SHP77 (cell line): ENCODE results near the gene LMNA.
A peak's percentile ranks its signal among the peaks of the same experiment; 100 is the strongest.
"Not testable (repeated sequence)": the region's sequence is repeated elsewhere in the genome, so short reads cannot be mapped to it uniquely, and the experiment has no call there.

Experiments used
- DNase-seq, 2 experiments: peaks; one replicate each; lab custom pipeline; 2025; lab: John Stamatoyannopoulos, UW

Gene LMNA

GRCh38 chr1:156162430-156163037, 48.0 kb downstream of the LMNA start:
- no peak for DNase-seq

GRCh38 chr1:156163712-156164111, 49.2 kb downstream of the LMNA start:
- DNase-seq, result no peak

GRCh38 chr1:156164125-156164831, 49.8 kb downstream of the LMNA start:
- no peak for DNase-seq

GRCh38 chr1:156165083-156165482, 50.6 kb downstream of the LMNA start:
- no peak for DNase-seq

GRCh38 chr1:156167536-156167935, 53.0 kb downstream of the LMNA start:
- DNase-seq, result no peak

- DNase-seq, result peak; percentile 13 to 22
Observed at GRCh38 chr1:156172696-156173470, 58.4 kb downstream of the LMNA start.

GRCh38 chr1:156176610-156177210, 62.2 kb downstream of the LMNA start:
- DNase-seq, result no peak

GRCh38 chr1:156177919-156178654, 63.6 kb downstream of the LMNA start:
- DNase-seq, result no peak

GRCh38 chr1:156180471-156180870, 66.0 kb downstream of the LMNA start:
- DNase-seq, result no peak

GRCh38 chr1:156181391-156181924, 66.9 kb downstream of the LMNA start:
- DNase-seq, result not testable (repeated sequence)

- not testable (repeated sequence) for DNase-seq
Observed at GRCh38 chr1:156182010-156182779, 67.7 kb downstream of the LMNA start.

GRCh38 chr1:156186347-156187177, 72.1 kb downstream of the LMNA start:
- DNase-seq, result not testable (repeated sequence)
